A549 (cell line): Measurements from ENCODE around the gene NAA38.

Experiments used
- EP300 ChIP-seq, 2 experiments: fragments of >200 bp; sonication (Bioruptor Twin); formaldehyde crosslinking; IDR thresholded peaks; 2 replicates in 1 of 2; 3 replicates in 1 of 2; pipeline ENCODE4 v1.6.1; 2016 to 2017
- JUNB ChIP-seq: fragments of >200 bp; sonication (Bioruptor Twin); formaldehyde crosslinking; IDR thresholded peaks from 2 replicates; pipeline ENCODE4 v1.6.1; 2016
- MYC ChIP-seq: IDR thresholded peaks from 2 replicates; pipeline ENCODE4 v1.6.1; 2012; ENCODE audit warnings: mild to moderate bottlenecking, inconsistent platforms, low read length, improper control_type of control experiment, borderline replicate concordance
- NR3C1 ChIP-seq: fragments of >200 bp; sonication (Bioruptor Twin); formaldehyde crosslinking; IDR thresholded peaks from 3 replicates; pipeline ENCODE4 v1.6.1; 2017
- TF ChIP-seq, protein P1 (sequence below): fragments of >200 bp; sonication (Bioruptor Twin); formaldehyde crosslinking; IDR thresholded peaks from 3 replicates; pipeline ENCODE4 v1.5.1; 2016
- TF ChIP-seq, protein P2 (sequence below): IDR thresholded peaks from 2 replicates; pipeline ENCODE4 v1.6.1; 2012

DNA sequence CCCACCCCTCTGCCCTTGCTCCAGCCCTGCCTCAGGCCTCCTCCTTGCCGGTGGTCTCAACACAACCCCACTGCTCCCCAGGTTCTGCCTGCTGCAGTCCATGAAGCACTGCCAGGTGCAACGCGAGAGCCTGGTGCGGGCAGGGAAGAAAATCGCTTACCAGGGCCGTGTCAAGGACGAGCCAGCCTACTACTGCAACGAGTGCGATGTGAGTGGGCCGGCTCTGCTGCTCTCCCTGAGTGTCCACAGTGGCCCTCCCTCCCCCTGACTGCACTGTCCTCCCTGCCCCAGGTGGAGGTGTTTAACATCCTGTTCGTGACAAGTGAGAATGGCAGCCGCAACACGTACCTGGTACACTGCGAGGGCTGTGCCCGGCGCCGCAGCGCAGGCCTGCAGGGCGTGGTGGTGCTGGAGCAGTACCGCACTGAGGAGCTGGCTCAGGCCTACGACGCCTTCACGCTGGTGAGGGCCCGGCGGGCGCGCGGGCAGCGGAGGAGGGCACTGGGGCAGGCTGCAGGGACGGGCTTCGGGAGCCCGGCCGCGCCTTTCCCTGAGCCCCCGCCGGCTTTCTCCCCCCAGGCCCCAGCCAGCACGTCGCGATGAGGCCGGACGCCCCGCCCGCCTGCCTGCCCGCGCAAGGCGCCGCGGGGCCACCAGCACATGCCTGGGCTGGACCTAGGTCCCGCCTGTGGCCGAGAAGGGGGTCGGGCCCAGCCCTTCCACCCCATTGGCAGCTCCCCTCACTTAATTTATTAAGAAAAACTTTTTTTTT, 4.3 kb downstream of the NAA38 start:
- TF ChIP-seq, protein P1, sequence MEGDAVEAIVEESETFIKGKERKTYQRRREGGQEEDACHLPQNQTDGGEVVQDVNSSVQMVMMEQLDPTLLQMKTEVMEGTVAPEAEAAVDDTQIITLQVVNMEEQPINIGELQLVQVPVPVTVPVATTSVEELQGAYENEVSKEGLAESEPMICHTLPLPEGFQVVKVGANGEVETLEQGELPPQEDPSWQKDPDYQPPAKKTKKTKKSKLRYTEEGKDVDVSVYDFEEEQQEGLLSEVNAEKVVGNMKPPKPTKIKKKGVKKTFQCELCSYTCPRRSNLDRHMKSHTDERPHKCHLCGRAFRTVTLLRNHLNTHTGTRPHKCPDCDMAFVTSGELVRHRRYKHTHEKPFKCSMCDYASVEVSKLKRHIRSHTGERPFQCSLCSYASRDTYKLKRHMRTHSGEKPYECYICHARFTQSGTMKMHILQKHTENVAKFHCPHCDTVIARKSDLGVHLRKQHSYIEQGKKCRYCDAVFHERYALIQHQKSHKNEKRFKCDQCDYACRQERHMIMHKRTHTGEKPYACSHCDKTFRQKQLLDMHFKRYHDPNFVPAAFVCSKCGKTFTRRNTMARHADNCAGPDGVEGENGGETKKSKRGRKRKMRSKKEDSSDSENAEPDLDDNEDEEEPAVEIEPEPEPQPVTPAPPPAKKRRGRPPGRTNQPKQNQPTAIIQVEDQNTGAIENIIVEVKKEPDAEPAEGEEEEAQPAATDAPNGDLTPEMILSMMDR, result no peak
- no peak for TF ChIP-seq MYC
- TF ChIP-seq, protein P2, sequence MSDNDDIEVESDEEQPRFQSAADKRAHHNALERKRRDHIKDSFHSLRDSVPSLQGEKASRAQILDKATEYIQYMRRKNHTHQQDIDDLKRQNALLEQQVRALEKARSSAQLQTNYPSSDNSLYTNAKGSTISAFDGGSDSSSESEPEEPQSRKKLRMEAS, result no peak
- no peak for TF ChIP-seq NR3C1
- TF ChIP-seq EP300 (IDR thresholded peaks at IDR 0.05), result no peak
- TF ChIP-seq JUNB, result no peak
